Ecto neural progenitor cell (in vitro differentiated cells): ENCODE results near the gene ZSWIM2.
A peak's percentile ranks its signal among the peaks of the same experiment; 100 is the strongest.
"Not testable (repeated sequence)": the region's sequence is repeated elsewhere in the genome, so short reads cannot be mapped to it uniquely, and the experiment has no call there.

Experiments used
- DNase-seq: peaks from one replicate; pipeline ENCODE4 v3.0.0-alpha.2; 2018; ENCODE audit warnings: low spot score

The ZSWIM2 gene

GRCh38 chr2:186848873-186849578 lies at the start of gene ZSWIM2:
Gene ZSWIM2, minus strand, starts transcription at chr2:186849170. Its CDS starts 40 bp downstream, at chr2:186849130.
- peak; percentile 93 for DNase-seq

GRCh38 chr2:186896220-186896619 lies 47.2 kb upstream of the ZSWIM2 start:
- not testable (repeated sequence) for DNase-seq

- no peak for DNase-seq
Observed at GRCh38 chr2:186895451-186895850, 46.5 kb upstream of the ZSWIM2 start.

DNA sequence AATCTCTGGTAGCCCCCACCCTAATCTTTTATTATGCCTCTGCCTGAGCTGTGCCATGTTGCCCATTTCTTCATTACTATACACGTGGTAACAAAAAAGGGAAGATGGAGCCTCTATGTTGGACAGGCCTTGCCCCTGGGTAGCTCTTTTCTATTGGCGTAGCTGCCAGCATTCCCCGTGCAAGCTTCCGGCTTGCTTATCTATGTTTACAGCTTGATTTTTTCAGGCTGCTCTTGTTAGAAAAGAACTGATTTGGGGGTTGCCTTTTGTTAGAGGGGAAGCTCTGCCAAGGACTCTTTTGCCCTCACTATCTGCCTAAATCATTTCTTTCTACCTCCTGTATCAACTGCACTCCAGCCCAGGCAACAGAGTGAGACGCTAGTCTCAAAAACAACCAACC lies 45.5 kb upstream of the ZSWIM2 start:
- no peak for DNase-seq

DNA sequence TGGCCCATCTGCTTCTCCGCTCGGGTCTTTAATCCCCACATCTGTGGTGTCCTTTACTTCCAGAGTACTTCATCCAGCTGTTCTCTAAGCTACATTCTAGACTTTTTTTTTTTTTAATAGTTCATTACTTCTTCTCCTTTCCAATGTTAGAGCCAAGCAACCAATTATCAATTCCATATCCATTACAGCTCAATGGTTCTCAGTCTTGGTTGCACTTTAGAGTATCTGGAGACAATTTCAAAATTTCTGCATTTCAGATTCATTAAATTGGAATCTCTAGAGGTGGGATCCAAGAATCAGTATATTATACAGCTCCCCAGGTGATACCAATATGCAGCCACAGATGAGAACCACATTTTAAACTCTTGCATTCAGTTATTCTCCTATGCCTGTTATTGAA lies 43.9 kb upstream of the ZSWIM2 start:
- DNase-seq: no peak

- no peak for DNase-seq
Observed at GRCh38 chr2:186891185-186891621, 42.2 kb upstream of the ZSWIM2 start.

DNA sequence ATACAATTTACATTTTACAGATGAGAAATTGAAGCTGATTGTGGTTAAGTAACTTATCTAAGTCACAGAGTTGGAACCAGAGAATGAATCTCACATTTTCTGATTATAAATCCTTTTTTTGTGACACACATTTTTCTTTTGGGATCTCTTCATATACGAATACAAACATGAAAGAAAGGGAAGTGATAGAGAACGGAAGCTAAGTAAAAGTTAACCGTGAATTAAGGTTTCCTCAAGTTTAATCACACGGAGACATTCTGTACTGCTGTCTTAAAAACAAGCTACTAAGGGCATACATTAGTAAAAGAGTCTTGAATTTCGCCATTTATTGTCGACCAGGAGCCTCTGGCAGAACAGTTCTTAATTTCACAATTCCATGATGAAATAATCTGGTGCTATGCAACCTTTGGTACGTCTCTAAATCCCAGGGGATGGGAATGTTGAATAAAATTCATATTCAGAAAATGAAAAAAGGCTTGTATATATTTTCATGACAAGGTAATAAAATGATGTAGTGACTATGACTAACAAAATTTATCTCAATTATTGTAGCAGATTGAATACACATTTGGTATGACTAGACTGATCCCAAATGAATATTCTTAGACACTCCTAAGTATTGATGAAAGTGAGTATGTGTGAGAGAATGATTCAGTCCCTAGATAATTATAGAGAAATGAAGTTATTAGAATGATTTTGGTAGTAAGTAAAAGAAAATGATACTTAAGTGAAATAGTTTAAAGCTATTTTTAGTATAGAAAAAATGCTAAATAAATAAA lies 40.3 kb upstream of the ZSWIM2 start:
- DNase-seq: no peak

DNA sequence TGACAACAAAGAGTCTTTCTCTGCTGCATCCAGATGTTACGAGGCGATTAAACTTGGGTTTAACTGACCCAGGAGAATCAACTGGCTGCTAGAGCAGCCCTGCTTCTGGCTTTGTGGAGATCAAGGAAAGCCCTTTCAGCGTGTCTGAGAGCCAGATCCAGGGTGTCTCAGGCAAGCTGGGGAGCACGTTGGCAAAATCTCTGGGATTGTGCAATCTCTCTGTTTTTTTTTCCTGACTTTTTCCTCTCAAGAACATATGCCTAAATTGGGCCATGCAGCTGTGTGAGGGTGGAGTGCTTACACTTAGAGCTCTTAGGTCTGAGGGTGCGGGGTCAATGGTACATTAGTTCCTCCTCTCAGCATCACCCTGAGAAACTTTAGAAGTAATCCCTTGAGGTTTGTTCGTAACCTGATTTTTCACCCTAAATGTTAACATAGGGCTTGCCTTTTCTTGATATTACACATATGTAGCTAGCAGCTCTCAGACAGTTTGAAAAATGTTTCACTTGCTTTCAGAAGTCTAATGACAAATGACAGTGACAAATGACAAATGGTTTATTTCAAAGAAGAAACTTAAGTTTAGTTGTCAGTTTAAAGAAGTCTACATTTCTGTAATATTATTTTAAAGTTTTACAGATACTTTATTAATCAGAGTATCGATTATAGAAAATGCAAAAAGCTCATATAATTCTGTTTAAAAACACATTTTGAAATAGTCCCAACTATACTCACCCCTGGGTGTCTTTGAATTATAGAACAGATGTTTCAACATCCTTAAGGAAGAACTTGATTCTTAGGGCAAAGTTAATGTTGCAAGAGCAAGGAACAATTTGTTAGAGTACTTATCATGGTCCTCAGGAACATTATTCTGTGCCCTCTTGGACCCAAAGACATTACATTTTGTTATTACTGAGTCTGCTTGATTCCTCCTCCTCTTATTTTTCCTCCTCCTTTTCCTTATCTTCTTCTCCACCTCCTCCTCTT lies 38.4 kb upstream of the ZSWIM2 start:
- DNase-seq: no peak

GRCh38 chr2:186884587-186884986 lies 35.6 kb upstream of the ZSWIM2 start:
- no peak for DNase-seq

- DNase-seq: no peak
Observed at GRCh38 chr2:186883666-186884065, 34.7 kb upstream of the ZSWIM2 start.

GRCh38 chr2:186882511-186883071 lies 33.6 kb upstream of the ZSWIM2 start:
- no peak for DNase-seq

DNA sequence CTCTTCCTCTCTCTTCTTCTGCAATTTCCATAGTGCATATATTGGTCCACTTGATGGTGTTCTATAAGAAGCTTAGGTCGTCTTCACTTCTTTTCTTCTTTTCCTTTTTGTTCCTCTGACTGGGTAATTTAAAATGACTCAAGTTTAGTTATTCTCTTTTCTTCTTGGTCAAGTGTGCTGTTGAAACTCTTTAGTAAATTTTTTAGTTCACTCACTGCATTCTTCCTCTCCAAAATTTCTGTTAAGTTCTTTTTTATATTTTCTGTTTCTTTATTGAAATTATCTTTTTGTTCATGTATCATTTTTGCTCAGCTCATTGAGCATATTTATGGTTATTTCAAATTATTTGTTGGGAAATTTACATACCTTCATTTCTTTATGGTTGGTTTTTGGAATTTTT lies 32.7 kb upstream of the ZSWIM2 start:
- DNase-seq: no peak

GRCh38 chr2:186879312-186879711 lies 30.3 kb upstream of the ZSWIM2 start:
- no peak for DNase-seq

DNA sequence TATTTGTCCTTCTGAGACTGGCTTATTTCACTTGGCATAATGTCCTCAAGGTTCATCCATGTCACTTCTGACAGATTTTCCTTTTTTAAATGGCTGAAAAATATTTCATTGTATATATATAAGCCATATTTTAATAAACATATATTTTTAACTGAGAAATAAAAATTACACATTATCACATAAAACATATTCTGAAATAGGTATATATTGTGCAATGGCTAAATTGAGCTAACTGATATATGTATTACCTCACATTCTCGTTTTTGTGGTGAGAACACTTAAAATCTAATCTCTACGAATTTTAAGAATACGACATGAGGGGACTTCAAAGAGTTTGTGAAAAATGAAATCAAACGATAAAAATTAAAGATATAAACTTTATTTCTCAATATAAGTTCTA lies 25.7 kb upstream of the ZSWIM2 start:
- no peak for DNase-seq

- no peak for DNase-seq
Observed at GRCh38 chr2:186871881-186872280, 22.9 kb upstream of the ZSWIM2 start.

- DNase-seq: no peak
Observed at GRCh38 chr2:186868344-186868743, 19.4 kb upstream of the ZSWIM2 start.

- DNase-seq: no peak
Observed at GRCh38 chr2:186862869-186863709, 14.1 kb upstream of the ZSWIM2 start.

DNA sequence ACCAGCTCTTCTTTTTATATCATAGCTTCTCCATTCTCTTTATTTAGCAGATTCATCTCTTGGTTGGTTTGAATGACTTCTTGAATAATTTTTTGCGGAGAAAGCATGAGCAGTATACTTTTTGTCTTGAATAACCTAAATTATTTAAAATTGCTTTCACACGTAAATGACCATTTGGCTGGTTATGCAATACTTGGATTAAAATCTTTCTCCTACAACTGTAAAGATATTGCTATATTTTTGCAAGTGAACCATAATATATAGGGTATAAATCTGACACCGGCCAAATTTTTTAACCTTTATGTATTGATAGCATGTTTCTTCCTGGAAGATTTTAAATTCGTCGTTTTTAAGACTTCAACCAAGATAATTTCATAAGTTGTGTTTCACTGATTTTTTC lies 6.2 kb upstream of the ZSWIM2 start:
- no peak for DNase-seq

GRCh38 chr2:186853951-186854350 lies 5.0 kb upstream of the ZSWIM2 start:
- no peak for DNase-seq

GRCh38 chr2:186852508-186852907 lies 3.5 kb upstream of the ZSWIM2 start:
- no peak for DNase-seq

GRCh38 chr2:186842373-186842772 lies 6.6 kb downstream of the ZSWIM2 start:
- no peak for DNase-seq
